ENCODE measurements around the gene CD274.

The CD274 gene

GRCh38 chr9:5500441-5501235 lies 50.3 kb downstream of the CD274 start:
- DNase-seq = no peak

GRCh38 chr9:5502553-5502952 lies 52.2 kb downstream of the CD274 start:
- no peak for DNase-seq

GRCh38 chr9:5509573-5509972 lies 59.2 kb downstream of the CD274 start:
- no peak for DNase-seq

- peak; percentile 79 for DNase-seq
These were observed 60.1 kb downstream of the CD274 start, which contains the start of gene PDCD1LG2 for GRCh38 chr9:5510360-5510931. Gene PDCD1LG2 (plus strand): TSS chr9:5510531. CDS start chr9:5522547, 12,016 bp downstream.

- DNase-seq = no peak
These were observed 60.6 kb downstream of the CD274 start for GRCh38 chr9:5510989-5511388.

GRCh38 chr9:5511476-5511875 lies 61.1 kb downstream of the CD274 start:
- no peak for DNase-seq

GRCh38 chr9:5511935-5512580 lies 61.7 kb downstream of the CD274 start:
- no peak for DNase-seq

GRCh38 chr9:5512658-5513452 lies 62.5 kb downstream of the CD274 start:
- DNase-seq = no peak

GRCh38 chr9:5513966-5514616 lies 63.7 kb downstream of the CD274 start:
- DNase-seq = no peak

- no peak for DNase-seq
These were observed 64.4 kb downstream of the CD274 start for GRCh38 chr9:5514617-5515260.

GRCh38 chr9:5515261-5515650 lies 64.9 kb downstream of the CD274 start:
- no peak for DNase-seq

- no peak for DNase-seq
These were observed 66.3 kb downstream of the CD274 start for GRCh38 chr9:5516453-5517220.

- peak; percentile 52 for DNase-seq
These were observed 68.0 kb downstream of the CD274 start for GRCh38 chr9:5518171-5518936.

GRCh38 chr9:5518937-5519319 lies 68.6 kb downstream of the CD274 start:
- peak; percentile 42 for DNase-seq

Data from activated CD4-positive, alpha-beta T cell treated with anti-CD3 and anti-CD28 coated beads, Interleukin-10, Interleukin-2, amounts not matched to agents 100 ng/mL and 50 ng/mL, durations not matched to agents 16 hours and 8 hours (primary cell).